Pancreas (tissue), 10 donors: Measurements from ENCODE around the gene ARHGEF38. TPM values are rescaled to one million over a fixed set of nuclear protein-coding genes. Genes with fewer than 3 reads are reported as not detected.
A peak's percentile ranks its signal among the peaks of the same experiment; 100 is the strongest.

Experiments
- ATAC-seq, 4 donors: fragments of 200-7000 bp; cut with Tn5 transposase; one replicate each; pipeline versions ENCODE4 v1.8.0 to v1.9.1; 2020; ENCODE audit warnings: mild to moderate bottlenecking in 4 of 4, moderate library complexity in 4 of 4
- DNase-seq, 6 donors: peaks; one replicate each; pipeline ENCODE4 v3.0.0-alpha.2; 2020
- FAIRE-seq: peaks from 2 replicates; lab custom pipeline; 2012; peaks lifted over from hg19 to GRCh38; lab: Jason Lieb, UNC
- H3K27ac ChIP-seq, 4 donors: fragments of 200-600 bp; sonication (generic); 1 replicate in 3 of 4; 2 replicates in 1 of 4; pipeline versions ENCODE4 v1.5.0 to v1.8.0; 2020
- H3K27me3 ChIP-seq, 4 donors: fragments of 200-600 bp; one replicate each; pipeline ENCODE4 v1.8.0; 2021
- H3K36me3 ChIP-seq, 3 donors: fragments of 200-600 bp; sonication (generic) in 1 of 3; one replicate each; pipeline versions ENCODE4 v1.5.0 to v1.8.0; 2020 to 2021
- H3K4me1 ChIP-seq, 3 donors: fragments of 200-600 bp; one replicate each; pipeline ENCODE4 v1.8.0; 2021
- H3K4me3 ChIP-seq, 4 donors: fragments of 200-600 bp; sonication (generic) in 2 of 4; one replicate each; pipeline versions ENCODE4 v1.5.0 to v1.8.0; 2020 to 2021
- H3K9me3 ChIP-seq, 4 donors: fragments of 200-600 bp; one replicate each; pipeline ENCODE4 v1.8.0; 2021
- CTCF ChIP-seq, 4 donors: fragments of 200-600 bp; sonication (generic) in 3 of 4; IDR thresholded peaks; one replicate each; pipeline versions ENCODE4 v1.5.0 to v1.8.0; 2021; ENCODE audit warnings: antibody characterized with exemption in 4 of 4
- WGBS, 2 donors: extraction: QIAGEN DNeasy Blood & Tissue Kit; methylation state at CpG; one replicate each; pipeline ENCODE4 v1.1.7; 2013; 5-methylcytosine and 5-hydroxymethylcytosine counted together
- intact Hi-C, 3 donors: fragments of 100-400 bp; cut with DNase I; formaldehyde crosslinking; loops; one replicate each; pipeline versions ENCODE4 v1.11.1 to v1.14.2; 2022
- polyA plus RNA-seq, 2 donors: library from polyadenylated mRNA; stranded (reverse); fragments of 200-250 nt; gene quantifications; one replicate each; pipeline ENCODE4 v1.2.3, GENCODE V29; 2013
- total RNA-seq, 6 donors: library from RNA; stranded (reverse); fragmentation: NEBNext Ultra II Directional in 4 of 6; extraction: Animal tissue kit (Norgen Biotek cat#: 25700) in 4 of 6; gene quantifications; one replicate each; pipeline versions ENCODE4 v1.2.1 to v1.2.4, GENCODE V29; 2021 to 2023
- donor health status: healthy with polysubstance abuse.
- donor health status: DM: no; HTN: no; CAD: no; lungs with moderate emphysema.
- donor health status: DM: no; HTN: no; CAD: no.
- donor health status: control.
- donor health status: control.
- donor health status: Bipolar disorder and iron deficiency.
- donor health status: DM: yes; HTN: yes; CAD: no.
- donor health status: DM: no; HTN: no; CAD: no.
- donor health status: DM: no; HTN: no; CAD: no.
- donor health status: DM: yes; HTN: yes; CAD: no.

ARHGEF38 gene
- total and polyA plus RNA-seq, 8 donors, result 5.0 to 19.2 (median 8.2) TPM

GRCh38 chr4:105586638-105587328 lies 34.4 kb downstream of the ARHGEF38 start:
- no peak for FAIRE-seq
- intact Hi-C loops, result no loop called here
- no peak for TF ChIP-seq CTCF (IDR thresholded peaks at IDR 0.05)
- Histone ChIP-seq H3K27me3 (no peaks in the 10 kb centered on the region), H3K4me3 (no peak overlapping the region), H3K4me1 (peaks cover 20 to 56% (median 38%) of the 10 kb centered on the region in 3 donors), H3K27ac (peak overlapping the region; percentile 4 to 78 (median 46)), H3K36me3 (no peaks in the 10 kb centered on the region), H3K9me3 (no peaks in the 10 kb centered on the region)
- peak in 3 of 4 donors; percentile 56 to 59 (median 57) for ATAC-seq
- 12 to 14% methylated on average over 4 of the region's 4 CpGs for WGBS, 2 donors
- no peak for DNase-seq

- no peak for FAIRE-seq
- Histone ChIP-seq H3K36me3 (no peaks in the 10 kb centered on the region), H3K27ac (peak overlapping the region in 2 of 4 donors; percentile 75 to 78), H3K4me3 (no peak overlapping the region), H3K27me3 (no peaks in the 10 kb centered on the region), H3K9me3 (no peaks in the 10 kb centered on the region), H3K4me1 (peaks cover 20 to 53% (median 36%) of the 10 kb centered on the region in 3 donors)
- intact Hi-C loops, result no loop called here
- 80% methylated on average over 2 of the region's 2 CpGs for WGBS, 2 donors
- no peak for ATAC-seq
- TF ChIP-seq CTCF (IDR thresholded peaks at IDR 0.05), result no peak
- DNase-seq, result no peak
Observed at GRCh38 chr4:105587841-105588240, 35.4 kb downstream of the ARHGEF38 start.

- 90 to 94% methylated on average over 3 of the region's 3 CpGs for WGBS, 2 donors
- intact Hi-C loops, result no loop called here
- Histone ChIP-seq H3K4me3 (no peak overlapping the region), H3K27ac (peak overlapping the region in 2 of 4 donors; percentile 75 to 78), H3K36me3 (no peaks in the 10 kb centered on the region), H3K4me1 (peaks cover 24 to 53% (median 32%) of the 10 kb centered on the region in 3 donors), H3K27me3 (no peaks in the 10 kb centered on the region), H3K9me3 (no peaks in the 10 kb centered on the region)
- no peak for DNase-seq
- no peak for FAIRE-seq
- TF ChIP-seq CTCF (IDR thresholded peaks at IDR 0.05), result no peak
- no peak for ATAC-seq
Observed at GRCh38 chr4:105588252-105588651, 35.8 kb downstream of the ARHGEF38 start.

GRCh38 chr4:105591573-105591972 lies 39.2 kb downstream of the ARHGEF38 start:
- TF ChIP-seq CTCF (IDR thresholded peaks at IDR 0.05), result no peak
- Histone ChIP-seq H3K27me3 (no peaks in the 10 kb centered on the region), H3K9me3 (no peaks in the 10 kb centered on the region), H3K36me3 (no peaks in the 10 kb centered on the region), H3K27ac (no peak overlapping the region), H3K4me1 (peaks cover 23 to 44% (median 29%) of the 10 kb centered on the region in 3 donors), H3K4me3 (no peak overlapping the region)
- no peak for DNase-seq
- no peak for FAIRE-seq
- intact Hi-C loops, result no loop called here
- WGBS, 2 donors, result 91 to 93% methylated on average over 3 of the region's 3 CpGs
- no peak for ATAC-seq
